GM12891 (cell line): ENCODE measurements around the gene IRX1.

Experiments used
- DNase-seq: peaks from one replicate; pipeline ENCODE4 v3.0.0; 2011; ENCODE audit warnings: low spot score; ENCODE audit not compliant: insufficient read length
- FAIRE-seq: peaks from 2 replicates; lab custom pipeline; 2011; peaks lifted over from hg19 to GRCh38; lab: Jason Lieb, UNC
- PAX5 ChIP-seq: IDR thresholded peaks from 2 replicates; pipeline ENCODE4 v1.6.1; 2011; ENCODE audit warnings: low read length, moderate library complexity, mild to moderate bottlenecking; ENCODE audit not compliant: insufficient read depth, severe bottlenecking
- POLR2A ChIP-seq: IDR thresholded peaks from 2 replicates; pipeline ENCODE4 v1.6.1; 2011; ENCODE audit warnings: low read depth, low read length, control low read depth
- POLR2AphosphoS5 ChIP-seq: IDR thresholded peaks from 2 replicates; pipeline ENCODE4 v1.6.1; 2011; ENCODE audit warnings: low read depth, low read length, control low read depth
- POU2F2 ChIP-seq: IDR thresholded peaks from 2 replicates; pipeline ENCODE4 v1.6.1; 2011; ENCODE audit warnings: low read depth, mild to moderate bottlenecking, control low read depth, low read length, moderate library complexity
- SPI1 ChIP-seq: IDR thresholded peaks from 2 replicates; pipeline ENCODE4 v1.6.1; 2011; ENCODE audit warnings: low read depth, low read length, control low read depth
- TAF1 ChIP-seq: IDR thresholded peaks from 2 replicates; pipeline ENCODE4 v1.6.1; 2011; ENCODE audit warnings: low read depth, low read length, control low read depth

Gene IRX1

DNA sequence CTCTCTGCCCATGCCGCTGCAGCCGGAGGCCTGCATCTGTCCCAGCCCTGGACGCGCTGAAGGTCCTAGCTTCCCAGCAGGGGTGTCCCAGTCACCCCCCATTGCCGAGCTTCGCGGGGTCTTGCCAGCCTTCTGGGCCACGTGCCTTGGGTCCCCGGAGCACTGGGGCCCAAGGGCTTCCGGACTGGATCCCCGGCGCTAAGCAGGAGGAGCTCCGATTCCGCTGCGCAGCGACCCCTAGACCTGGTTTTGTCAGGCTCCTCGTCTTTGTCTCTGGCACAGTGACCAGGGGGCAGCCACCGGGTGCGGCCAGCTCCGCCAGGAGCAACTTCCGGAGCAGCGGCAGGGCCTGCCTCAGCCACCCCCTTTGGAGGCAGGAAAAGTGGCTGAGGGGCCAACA is 3.3 kb upstream of the IRX1 start:
- no peak for FAIRE-seq
- TF ChIP-seq SPI1 = no peak
- TF ChIP-seq POLR2AphosphoS5 = no peak
- TF ChIP-seq POU2F2 = no peak
- no peak for TF ChIP-seq TAF1
- TF ChIP-seq PAX5 = no peak
- TF ChIP-seq POLR2A = no peak
- no peak for DNase-seq

DNA sequence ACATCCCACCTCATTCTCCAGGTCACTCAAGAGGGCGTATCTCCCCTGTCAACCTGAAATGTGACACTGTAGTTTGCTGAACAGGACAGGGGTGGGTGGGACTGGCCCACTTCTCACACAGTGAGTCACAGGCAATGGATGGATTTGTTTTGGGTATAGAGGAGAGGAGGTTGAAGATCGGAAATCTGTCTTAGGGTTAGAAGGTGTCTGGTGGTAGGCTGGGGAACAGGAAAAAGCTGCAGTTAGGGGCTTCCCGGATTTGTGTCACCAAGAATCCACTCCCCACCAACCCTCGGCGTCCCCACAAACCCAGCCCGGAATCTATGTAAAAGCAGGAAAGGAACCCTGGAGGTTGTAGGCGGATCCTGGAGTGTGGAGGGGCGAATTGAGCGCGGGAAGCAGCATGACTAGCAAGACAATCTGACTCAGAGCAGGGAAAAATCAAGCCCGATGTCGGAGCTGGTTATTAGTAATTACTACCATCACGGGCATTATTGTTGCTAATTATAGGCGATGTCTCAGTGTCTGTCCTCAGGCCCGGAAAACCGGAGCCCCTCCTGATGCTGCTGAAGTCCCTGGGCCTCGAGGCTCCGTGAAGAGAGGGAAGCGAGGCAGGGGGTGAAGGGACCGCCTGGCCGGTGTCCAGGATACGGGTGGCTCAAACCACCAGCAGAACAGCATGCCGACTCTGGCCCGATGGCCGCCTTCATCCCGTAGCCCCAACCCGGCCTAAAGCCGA is 1.7 kb upstream of the IRX1 start:
- TF ChIP-seq POU2F2 (no peak), TAF1 (no peak), PAX5 (no peak)
- DNase-seq (no peak), FAIRE-seq (no peak)

GRCh38 chr5:3594510-3595005 is 1.1 kb upstream of the IRX1 start:
- TF ChIP-seq TAF1 (no peak), POU2F2 (no peak), POLR2A (no peak), POLR2AphosphoS5 (no peak), PAX5 (no peak), SPI1 (no peak)
- no peak for DNase-seq
- no peak for FAIRE-seq

DNA sequence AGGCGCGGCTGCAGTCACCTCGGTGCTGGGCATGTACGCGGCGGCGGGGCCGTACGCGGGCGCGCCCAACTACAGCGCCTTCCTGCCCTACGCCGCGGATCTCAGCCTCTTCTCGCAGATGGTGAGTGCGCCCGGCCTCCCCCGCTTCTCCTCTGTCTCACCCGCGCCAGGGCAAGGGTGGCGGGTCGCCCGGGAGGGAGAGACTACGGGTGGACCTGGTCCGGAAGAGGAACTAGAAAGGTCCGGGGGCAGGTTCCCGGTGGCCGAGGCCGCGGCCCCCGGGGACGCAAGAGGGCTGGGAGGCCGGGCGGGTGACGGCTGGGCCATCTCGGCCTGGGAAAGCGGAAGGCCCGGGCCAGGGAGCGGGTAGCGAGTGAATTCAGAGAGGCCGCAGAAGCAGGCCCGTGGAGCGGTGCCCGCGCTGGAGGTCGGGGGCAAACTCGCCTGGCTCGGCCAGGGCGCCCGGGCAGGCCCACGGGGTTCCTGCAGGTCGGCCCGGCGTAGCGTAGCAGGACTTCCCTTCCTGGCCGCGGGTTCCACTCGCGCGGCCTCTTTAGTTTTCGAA is 711 bp downstream of the IRX1 start:
- TF ChIP-seq POU2F2 = no peak
- no peak for TF ChIP-seq TAF1
- TF ChIP-seq PAX5 = no peak
- TF ChIP-seq POLR2AphosphoS5 = no peak
- no peak for TF ChIP-seq SPI1
- no peak for TF ChIP-seq POLR2A
- DNase-seq (no peak), FAIRE-seq (no peak)

- TF ChIP-seq SPI1 = no peak
- no peak for TF ChIP-seq PAX5
- TF ChIP-seq POLR2AphosphoS5 = no peak
- no peak for TF ChIP-seq POU2F2
- no peak for TF ChIP-seq TAF1
- no peak for TF ChIP-seq POLR2A
- no peak for FAIRE-seq
- DNase-seq = no peak
Measured at GRCh38 chr5:3596857-3597166, 1.2 kb downstream of the IRX1 start.

- TF ChIP-seq POU2F2 (no peak), POLR2A (no peak), TAF1 (no peak), POLR2AphosphoS5 (no peak), PAX5 (no peak), SPI1 (no peak)
- no peak for DNase-seq
- FAIRE-seq = no peak
Measured at GRCh38 chr5:3597167-3598007, 1.8 kb downstream of the IRX1 start.

DNA sequence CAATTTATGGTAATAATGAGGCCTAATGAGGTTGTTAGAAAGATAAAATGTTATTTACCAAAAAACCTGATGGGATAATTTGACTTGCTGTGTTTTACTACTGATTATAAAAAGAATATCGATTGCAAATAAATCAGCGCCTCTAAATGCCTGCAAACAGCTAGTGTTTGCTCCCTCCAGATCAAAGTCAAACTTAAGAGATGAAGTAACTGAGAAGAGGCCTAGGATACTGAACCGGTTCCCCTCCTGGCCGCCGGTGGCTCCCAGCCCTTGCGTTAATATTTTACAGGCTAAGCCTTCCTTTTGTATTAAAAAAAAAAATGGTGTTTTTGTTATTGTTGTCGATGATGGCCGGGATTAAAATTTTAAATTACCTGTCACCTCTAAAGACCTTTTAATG is 2.6 kb downstream of the IRX1 start:
- no peak for DNase-seq
- TF ChIP-seq POU2F2 = no peak
- no peak for TF ChIP-seq SPI1
- no peak for TF ChIP-seq TAF1
- no peak for TF ChIP-seq POLR2A
- no peak for TF ChIP-seq PAX5
- TF ChIP-seq POLR2AphosphoS5 = no peak
- no peak for FAIRE-seq

GRCh38 chr5:3598769-3599211 is 3.2 kb downstream of the IRX1 start:
- TF ChIP-seq POU2F2 = no peak
- no peak for TF ChIP-seq POLR2A
- no peak for TF ChIP-seq POLR2AphosphoS5
- no peak for TF ChIP-seq PAX5
- no peak for TF ChIP-seq TAF1
- TF ChIP-seq SPI1 = no peak
- FAIRE-seq = no peak
- no peak for DNase-seq

DNA sequence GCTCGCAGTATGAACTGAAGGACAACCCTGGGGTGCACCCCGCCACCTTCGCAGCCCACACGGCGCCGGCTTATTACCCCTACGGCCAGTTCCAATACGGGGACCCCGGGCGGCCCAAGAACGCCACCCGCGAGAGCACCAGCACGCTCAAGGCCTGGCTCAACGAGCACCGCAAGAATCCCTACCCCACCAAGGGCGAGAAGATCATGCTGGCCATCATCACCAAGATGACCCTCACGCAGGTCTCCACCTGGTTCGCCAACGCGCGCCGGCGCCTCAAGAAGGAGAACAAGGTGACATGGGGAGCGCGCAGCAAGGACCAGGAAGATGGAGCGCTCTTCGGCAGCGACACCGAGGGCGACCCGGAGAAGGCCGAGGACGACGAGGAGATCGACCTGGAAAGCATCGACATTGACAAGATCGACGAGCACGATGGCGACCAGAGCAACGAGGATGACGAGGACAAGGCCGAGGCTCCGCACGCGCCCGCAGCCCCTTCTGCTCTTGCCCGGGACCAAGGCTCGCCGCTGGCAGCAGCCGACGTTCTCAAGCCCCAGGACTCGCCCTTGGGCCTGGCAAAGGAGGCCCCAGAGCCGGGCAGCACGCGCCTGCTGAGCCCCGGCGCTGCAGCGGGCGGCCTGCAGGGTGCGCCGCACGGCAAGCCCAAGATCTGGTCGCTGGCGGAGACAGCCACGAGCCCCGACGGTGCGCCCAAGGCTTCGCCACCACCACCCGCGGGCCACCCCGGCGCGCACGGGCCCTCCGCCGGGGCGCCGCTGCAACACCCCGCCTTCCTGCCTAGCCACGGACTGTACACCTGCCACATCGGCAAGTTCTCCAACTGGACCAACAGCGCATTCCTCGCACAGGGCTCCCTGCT is 3.8 kb downstream of the IRX1 start:
- FAIRE-seq (no peak), DNase-seq (no peak)
- TF ChIP-seq POU2F2 (no peak), PAX5 (no peak), POLR2AphosphoS5 (no peak)
